BLaER1 (cell line): ENCODE results near the gene FARP2.
"Not testable (repeated sequence)": the region's sequence is repeated elsewhere in the genome, so short reads cannot be mapped to it uniquely, and the experiment has no call there.

ENCODE experiments used
- H3K27ac ChIP-seq: shearing (Covaris generic); formaldehyde crosslinking; 2 replicates; pipeline ENCODE4 v1.8.1; 2022
- H3K27me3 ChIP-seq: shearing (Covaris generic); formaldehyde crosslinking; 2 replicates; pipeline ENCODE4 v1.8.1; 2022
- H3K36me3 ChIP-seq: shearing (Covaris generic); formaldehyde crosslinking; 2 replicates; pipeline ENCODE4 v1.8.1; 2022
- H3K4me1 ChIP-seq: shearing (Covaris generic); formaldehyde crosslinking; 2 replicates; pipeline ENCODE4 v1.8.1; 2022
- H3K4me2 ChIP-seq: shearing (Covaris generic); formaldehyde crosslinking; 2 replicates; pipeline ENCODE4 v1.8.1; 2022
- H3K4me3 ChIP-seq: shearing (Covaris generic); formaldehyde crosslinking; 2 replicates; pipeline ENCODE4 v1.8.1; 2022
- H3K9ac ChIP-seq: shearing (Covaris generic); formaldehyde crosslinking; 2 replicates; pipeline ENCODE4 v1.8.1; 2022
- H3K9me3 ChIP-seq: shearing (Covaris generic); formaldehyde crosslinking; 2 replicates; pipeline ENCODE4 v1.8.1; 2022
- H4K20me1 ChIP-seq: shearing (Covaris generic); formaldehyde crosslinking; 2 replicates; pipeline ENCODE4 v1.8.1; 2022
- Cebpa-rat ChIP-seq: shearing (Covaris generic); IDR thresholded peaks from 2 replicates; pipeline ENCODE4 v1.8.1; 2022

Gene FARP2

GRCh38 chr2:241443486-241444223 is 87.6 kb downstream of the FARP2 start:
- H3K27me3 ChIP-seq: peaks cover 26% of the 10 kb centered on the region
- no peak overlapping the region for H3K9ac ChIP-seq
- H3K4me3 ChIP-seq: no peak overlapping the region
- H4K20me1 ChIP-seq: peaks cover 73% of the 10 kb centered on the region
- H3K36me3 ChIP-seq: peaks cover 68% of the 10 kb centered on the region
- no peaks in the 10 kb centered on the region for H3K9me3 ChIP-seq
- H3K27ac ChIP-seq: no peak overlapping the region
- H3K4me2 ChIP-seq: peak overlapping the region; percentile 55
- no peak for TF ChIP-seq Cebpa-rat
- peaks cover 17% of the 10 kb centered on the region for H3K4me1 ChIP-seq

DNA sequence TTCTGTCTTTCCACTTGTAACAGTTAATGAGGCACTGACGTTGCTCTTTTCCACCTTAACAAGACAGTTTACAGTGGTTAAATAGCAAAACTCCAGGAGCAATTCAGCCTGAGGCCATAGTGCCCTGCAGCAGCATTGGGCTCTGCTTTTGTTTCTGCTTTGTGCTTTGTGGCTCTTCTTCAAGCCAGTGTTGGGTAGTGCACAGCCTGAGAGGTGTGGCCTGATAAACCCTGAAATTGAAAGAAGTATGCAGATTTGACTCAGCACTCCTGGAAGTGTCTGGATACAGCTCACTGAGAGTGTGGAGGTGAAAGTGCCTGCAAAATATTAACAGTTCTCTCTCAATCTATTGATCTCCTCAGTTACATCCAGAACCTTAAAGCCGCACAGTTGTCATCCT is 89.3 kb downstream of the FARP2 start:
- Histone ChIP-seq H3K4me3 (no peak overlapping the region), H4K20me1 (peaks cover 70% of the 10 kb centered on the region), H3K4me1 (peaks cover 17% of the 10 kb centered on the region), H3K36me3 (peaks cover 59% of the 10 kb centered on the region), H3K27me3 (peaks cover 26% of the 10 kb centered on the region), H3K27ac (no peak overlapping the region), H3K9ac (no peak overlapping the region), H3K4me2 (no peak overlapping the region), H3K9me3 (no peaks in the 10 kb centered on the region)
- TF ChIP-seq Cebpa-rat: no peak

- Histone ChIP-seq H4K20me1 (peaks cover 23% of the 10 kb centered on the region), H3K4me1 (peaks cover 14% of the 10 kb centered on the region), H3K36me3 (peaks cover 23% of the 10 kb centered on the region; the same call in 1 of the 2 replicates)
- not testable (repeated sequence) for H3K9me3 ChIP-seq, H3K9ac ChIP-seq, H3K4me2 ChIP-seq, H3K27ac ChIP-seq, H3K27me3 ChIP-seq, H3K4me3 ChIP-seq
Measured at GRCh38 chr2:241450092-241450491, 94.0 kb downstream of the FARP2 start.

- Histone ChIP-seq H3K27me3 (no peaks in the 10 kb centered on the region), H3K4me1 (peaks cover 14% of the 10 kb centered on the region), H3K4me2 (peak overlapping the region; percentile 51), H3K9ac (no peak overlapping the region), H3K27ac (no peak overlapping the region), H3K4me3 (no peak overlapping the region), H4K20me1 (peaks cover 9% of the 10 kb centered on the region; the same call in 1 of the 2 replicates), H3K36me3 (peaks cover 16% of the 10 kb centered on the region; the same call in 1 of the 2 replicates), H3K9me3 (no peaks in the 10 kb centered on the region)
- TF ChIP-seq Cebpa-rat: no peak
Measured at GRCh38 chr2:241451840-241452506, 95.9 kb downstream of the FARP2 start.

DNA sequence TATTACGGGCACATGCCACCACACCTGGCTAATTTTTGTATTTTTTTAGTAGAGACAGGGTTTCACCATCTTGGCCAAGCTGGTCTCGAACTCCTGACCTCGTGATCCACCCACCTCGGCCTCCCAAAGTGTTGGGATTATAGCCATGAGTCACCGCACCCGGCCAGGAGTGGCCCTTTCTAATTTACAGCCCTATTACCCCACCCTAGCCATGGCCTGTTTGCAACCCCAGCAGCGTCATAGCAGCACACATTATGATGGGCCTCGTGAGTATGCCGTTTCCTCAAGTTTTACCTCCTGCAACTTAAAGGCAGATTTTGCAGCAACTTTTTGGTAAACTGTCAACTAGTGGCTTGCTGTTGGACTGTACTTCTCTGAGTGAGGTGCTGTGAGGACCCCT is 97.8 kb downstream of the FARP2 start:
- H3K4me1 ChIP-seq: peaks cover 16% of the 10 kb centered on the region
- H3K9me3 ChIP-seq, H3K27ac ChIP-seq, H3K4me3 ChIP-seq, H3K9ac ChIP-seq, H3K27me3 ChIP-seq, H3K36me3 ChIP-seq, H4K20me1 ChIP-seq, H3K4me2 ChIP-seq: not testable (repeated sequence)

DNA sequence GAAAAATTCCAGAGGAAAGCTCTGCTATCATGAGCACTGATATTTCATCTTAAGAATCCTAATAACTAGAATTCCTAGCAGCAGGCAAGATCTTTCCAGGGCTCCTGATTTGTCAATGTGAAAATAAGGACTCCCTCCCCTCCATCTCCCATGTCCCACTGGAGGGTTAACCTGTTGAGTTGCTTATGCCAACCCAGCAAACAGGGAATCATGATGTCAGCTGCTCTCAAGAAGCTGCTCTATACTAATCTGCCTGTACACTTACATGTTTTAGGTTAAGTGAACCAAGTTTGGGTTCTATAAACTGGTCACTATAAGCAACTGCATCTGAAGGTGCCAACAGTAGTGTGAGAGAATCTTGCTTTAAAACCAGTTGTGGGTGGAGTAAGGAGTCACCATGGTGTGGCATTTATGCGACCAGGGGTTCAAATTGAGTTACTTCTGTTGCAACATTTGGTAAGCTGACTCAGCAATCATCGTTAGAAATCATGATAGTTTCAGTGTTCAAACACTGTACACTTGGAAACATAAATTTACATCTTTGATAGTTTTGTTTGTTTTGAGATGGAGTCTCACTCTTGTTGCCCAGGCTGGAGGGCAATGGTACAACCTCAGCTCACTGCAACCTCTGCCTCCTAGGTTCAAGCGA is 98.9 kb downstream of the FARP2 start:
- no peak for TF ChIP-seq Cebpa-rat
- peaks cover 27% of the 10 kb centered on the region for H3K4me1 ChIP-seq

GRCh38 chr2:241456546-241456945 is 100.5 kb downstream of the FARP2 start:
- Histone ChIP-seq H3K4me2 (no peak overlapping the region), H3K9me3 (no peaks in the 10 kb centered on the region), H3K9ac (no peak overlapping the region), H3K27ac (no peak overlapping the region), H4K20me1 (no peaks in the 10 kb centered on the region; the same call in 1 of the 2 replicates), H3K27me3 (no peaks in the 10 kb centered on the region), H3K4me3 (no peak overlapping the region), H3K4me1 (peaks cover 33% of the 10 kb centered on the region), H3K36me3 (no peaks in the 10 kb centered on the region)
- no peak for TF ChIP-seq Cebpa-rat

More for the DNA sequence above, 98.9 kb downstream of the FARP2 start:
- Histone ChIP-seq H3K27me3 (no peaks in the 10 kb centered on the region), H3K4me3 (no peak overlapping the region), H3K4me2 (no peak overlapping the region), H3K36me3 (0 out of 2 replicates have a peak, but pooled peaks cover 2% of the 10 kb centered on the region), H4K20me1 (no peaks in the 10 kb centered on the region), H3K9ac (no peak overlapping the region), H3K9me3 (no peaks in the 10 kb centered on the region), H3K27ac (no peak overlapping the region)

DNA sequence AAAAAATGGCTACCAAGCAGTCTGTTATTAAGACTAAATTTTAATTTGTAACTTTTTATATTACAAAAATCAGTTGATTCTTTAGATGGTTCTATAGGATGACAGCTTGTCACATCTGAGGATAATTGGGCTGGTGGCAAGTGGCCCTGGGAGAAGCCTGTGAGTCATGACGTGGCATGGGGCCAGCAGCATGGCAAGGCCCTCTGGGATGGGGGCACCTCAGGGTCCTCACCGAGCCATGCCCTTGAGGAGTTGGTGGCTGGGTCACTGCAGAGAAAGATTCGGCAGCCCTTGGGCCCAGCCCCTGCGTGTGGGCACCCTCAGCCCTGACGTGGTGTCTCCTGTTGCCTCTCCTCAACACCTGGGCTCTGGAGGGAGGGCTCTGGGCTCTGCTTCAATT is 102.6 kb downstream of the FARP2 start:
- Histone ChIP-seq H3K27ac (no peak overlapping the region), H3K4me2 (peak overlapping the region; percentile 34; the same call in 1 of the 2 replicates), H3K27me3 (no peaks in the 10 kb centered on the region), H3K4me1 (peaks cover 21% of the 10 kb centered on the region), H4K20me1 (no peaks in the 10 kb centered on the region; the same call in 1 of the 2 replicates), H3K4me3 (no peak overlapping the region), H3K9ac (no peak overlapping the region), H3K9me3 (no peaks in the 10 kb centered on the region), H3K36me3 (no peaks in the 10 kb centered on the region)
- no peak for TF ChIP-seq Cebpa-rat

DNA sequence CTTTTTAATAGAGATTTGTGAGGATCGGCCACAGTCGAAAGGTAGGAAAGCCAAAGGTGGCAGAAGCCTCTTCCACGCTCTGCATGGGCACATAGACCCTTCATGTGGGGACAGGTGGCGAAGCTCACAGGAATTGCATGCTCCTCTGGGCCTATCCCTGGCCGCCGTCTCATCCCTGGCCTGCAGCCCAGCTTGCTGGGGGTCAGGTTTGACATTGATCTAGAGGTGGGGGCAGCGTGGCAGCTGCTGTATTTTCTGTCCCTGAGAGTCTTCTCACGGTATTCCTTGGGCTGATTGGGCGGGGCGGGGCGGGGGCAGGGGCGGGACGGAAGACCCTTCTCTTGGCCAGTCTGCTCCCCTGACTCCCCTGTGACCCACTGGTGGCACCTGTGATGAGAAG is 103.4 kb downstream of the FARP2 start:
- H3K4me1 ChIP-seq: peaks cover 21% of the 10 kb centered on the region
- no peaks in the 10 kb centered on the region for H3K36me3 ChIP-seq
- H3K9ac ChIP-seq: no peak overlapping the region
- H4K20me1 ChIP-seq: no peaks in the 10 kb centered on the region; the same call in 1 of the 2 replicates
- no peak for TF ChIP-seq Cebpa-rat
- no peak overlapping the region for H3K4me3 ChIP-seq
- no peaks in the 10 kb centered on the region for H3K27me3 ChIP-seq
- no peaks in the 10 kb centered on the region for H3K9me3 ChIP-seq
- H3K27ac ChIP-seq: no peak overlapping the region
- H3K4me2 ChIP-seq: peak overlapping the region; percentile 71

GRCh38 chr2:241460631-241461030 is 104.5 kb downstream of the FARP2 start:
- Histone ChIP-seq H3K4me3 (no peak overlapping the region), H3K27me3 (no peaks in the 10 kb centered on the region), H3K9ac (no peak overlapping the region), H3K4me2 (no peak overlapping the region), H3K9me3 (no peaks in the 10 kb centered on the region), H4K20me1 (no peaks in the 10 kb centered on the region; the same call in 1 of the 2 replicates), H3K4me1 (peaks cover 21% of the 10 kb centered on the region), H3K27ac (no peak overlapping the region), H3K36me3 (no peaks in the 10 kb centered on the region)
- TF ChIP-seq Cebpa-rat: no peak
